Testis (tissue), 2 donors: ENCODE measurements around the gene NAA80.

ENCODE experiments used
- POLR2A ChIP-seq: fragments of 450-650 bp; IDR thresholded peaks from one replicate; pipeline ENCODE4 v1.6.1; 2017; ENCODE audit warnings: antibody characterized with exemption, mild to moderate bottlenecking, moderate library complexity
- TF ChIP-seq, protein P1 (sequence below), 3 experiments: fragments of 450-650 bp in 2 of 3; fragments of 200-600 bp in 1 of 3; sonication (generic) in 1 of 3; IDR thresholded peaks; one replicate each; pipeline ENCODE4 v1.5.1; 2016 to 2019; ENCODE audit warnings: antibody characterized with exemption in 3 of 3, mild to moderate bottlenecking in 2 of 3, moderate library complexity in 1 of 3

DNA sequence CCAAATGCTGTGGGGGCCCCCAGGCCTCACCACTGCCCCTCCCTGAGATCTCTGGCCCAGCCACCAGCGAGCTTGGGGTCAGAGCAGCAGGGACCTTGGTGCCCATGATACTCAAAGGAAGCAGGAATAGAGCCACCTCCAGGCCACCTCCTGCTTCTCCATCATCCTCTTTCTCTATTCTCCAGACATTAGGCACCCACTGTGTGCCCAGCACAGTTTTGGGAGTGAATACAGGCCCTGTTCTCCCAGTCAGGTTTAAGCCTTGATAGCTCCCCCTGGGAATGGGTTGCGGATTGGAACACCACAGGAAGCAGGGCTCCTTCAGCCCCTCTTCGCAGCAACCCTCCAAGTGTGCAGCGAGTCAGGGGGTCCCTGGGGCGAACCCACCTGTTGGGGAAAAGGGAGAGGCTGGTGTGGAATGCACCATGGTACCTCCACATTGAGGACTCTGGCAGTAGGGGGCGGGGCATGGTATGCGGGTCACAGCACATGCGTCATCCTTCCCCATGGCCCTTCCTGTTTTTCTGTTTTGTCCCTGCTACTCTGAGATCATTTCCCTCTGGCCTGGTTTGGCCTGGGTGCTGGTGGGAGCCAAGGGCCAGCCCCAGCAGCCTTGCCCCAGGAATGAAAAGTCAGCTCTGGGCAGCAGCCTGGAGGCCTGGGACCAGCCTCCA, 44.5 kb downstream of the NAA80 start:
- TF ChIP-seq, protein P1, sequence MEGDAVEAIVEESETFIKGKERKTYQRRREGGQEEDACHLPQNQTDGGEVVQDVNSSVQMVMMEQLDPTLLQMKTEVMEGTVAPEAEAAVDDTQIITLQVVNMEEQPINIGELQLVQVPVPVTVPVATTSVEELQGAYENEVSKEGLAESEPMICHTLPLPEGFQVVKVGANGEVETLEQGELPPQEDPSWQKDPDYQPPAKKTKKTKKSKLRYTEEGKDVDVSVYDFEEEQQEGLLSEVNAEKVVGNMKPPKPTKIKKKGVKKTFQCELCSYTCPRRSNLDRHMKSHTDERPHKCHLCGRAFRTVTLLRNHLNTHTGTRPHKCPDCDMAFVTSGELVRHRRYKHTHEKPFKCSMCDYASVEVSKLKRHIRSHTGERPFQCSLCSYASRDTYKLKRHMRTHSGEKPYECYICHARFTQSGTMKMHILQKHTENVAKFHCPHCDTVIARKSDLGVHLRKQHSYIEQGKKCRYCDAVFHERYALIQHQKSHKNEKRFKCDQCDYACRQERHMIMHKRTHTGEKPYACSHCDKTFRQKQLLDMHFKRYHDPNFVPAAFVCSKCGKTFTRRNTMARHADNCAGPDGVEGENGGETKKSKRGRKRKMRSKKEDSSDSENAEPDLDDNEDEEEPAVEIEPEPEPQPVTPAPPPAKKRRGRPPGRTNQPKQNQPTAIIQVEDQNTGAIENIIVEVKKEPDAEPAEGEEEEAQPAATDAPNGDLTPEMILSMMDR (IDR thresholded peaks at IDR 0.05) = no peak
- TF ChIP-seq POLR2A = no peak
